GM10248 (cell line): ENCODE results near the gene ISYNA1.

ENCODE experiments used
- CTCF ChIA-PET: fragments of 300-600 bp; sonication (Branson Sonifier 250); formaldehyde crosslinking; extraction: SDS; loops from one replicate; lab custom pipeline; 2021; ENCODE audit warnings: antibody characterized with exemption; lab: Yijun Ruan, JAX
- POLR2A ChIA-PET: fragments of 350-650 bp; sonication (Branson Sonifier 250); formaldehyde crosslinking; extraction: SDS; loops from one replicate; lab custom pipeline; 2020; ENCODE audit warnings: antibody characterized with exemption; lab: Yijun Ruan, JAX
- DNase-seq: peaks from one replicate; pipeline ENCODE4 v3.0.0; 2012; ENCODE audit errors: extremely low spot score
- TF ChIP-seq, protein P1 (sequence below): IDR thresholded peaks from 2 replicates; pipeline ENCODE4 v1.5.1; 2012; ENCODE audit warnings: mild to moderate bottlenecking, low read depth; ENCODE audit errors: extremely low read depth, missing control alignments, control extremely low read depth

Gene ISYNA1

DNA sequence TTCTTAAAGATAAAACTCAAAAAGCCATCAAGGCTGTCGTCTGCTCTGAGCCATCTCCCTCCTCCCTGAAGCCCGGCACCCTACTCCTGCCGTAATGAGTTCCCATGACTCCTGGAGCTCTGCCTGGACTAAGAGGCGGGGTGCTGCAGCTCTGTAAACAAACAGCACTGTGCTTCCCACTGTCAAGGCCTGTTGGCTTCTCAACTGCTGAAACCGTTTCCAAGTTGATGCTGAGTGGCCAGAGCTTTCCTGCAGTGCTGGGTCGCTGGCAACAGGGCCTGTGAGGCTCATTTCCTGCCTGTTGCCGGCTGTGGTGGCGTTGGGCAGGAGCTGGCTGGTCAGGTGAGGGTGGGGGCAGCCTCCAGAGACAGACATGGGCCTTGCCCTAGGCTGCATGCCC lies 26.7 kb upstream of the ISYNA1 start:
- CTCF ChIA-PET = interaction anchor here (1.4 to 3.4 kb wide), 2 partner anchors 10 to 14 kb away, joined by 5 to 14 read pairs; no protein-coding TSS in a partner anchor
- POLR2A ChIA-PET = no interaction called here
- no peak for DNase-seq
- TF ChIP-seq, protein P1, sequence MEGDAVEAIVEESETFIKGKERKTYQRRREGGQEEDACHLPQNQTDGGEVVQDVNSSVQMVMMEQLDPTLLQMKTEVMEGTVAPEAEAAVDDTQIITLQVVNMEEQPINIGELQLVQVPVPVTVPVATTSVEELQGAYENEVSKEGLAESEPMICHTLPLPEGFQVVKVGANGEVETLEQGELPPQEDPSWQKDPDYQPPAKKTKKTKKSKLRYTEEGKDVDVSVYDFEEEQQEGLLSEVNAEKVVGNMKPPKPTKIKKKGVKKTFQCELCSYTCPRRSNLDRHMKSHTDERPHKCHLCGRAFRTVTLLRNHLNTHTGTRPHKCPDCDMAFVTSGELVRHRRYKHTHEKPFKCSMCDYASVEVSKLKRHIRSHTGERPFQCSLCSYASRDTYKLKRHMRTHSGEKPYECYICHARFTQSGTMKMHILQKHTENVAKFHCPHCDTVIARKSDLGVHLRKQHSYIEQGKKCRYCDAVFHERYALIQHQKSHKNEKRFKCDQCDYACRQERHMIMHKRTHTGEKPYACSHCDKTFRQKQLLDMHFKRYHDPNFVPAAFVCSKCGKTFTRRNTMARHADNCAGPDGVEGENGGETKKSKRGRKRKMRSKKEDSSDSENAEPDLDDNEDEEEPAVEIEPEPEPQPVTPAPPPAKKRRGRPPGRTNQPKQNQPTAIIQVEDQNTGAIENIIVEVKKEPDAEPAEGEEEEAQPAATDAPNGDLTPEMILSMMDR = no peak

DNA sequence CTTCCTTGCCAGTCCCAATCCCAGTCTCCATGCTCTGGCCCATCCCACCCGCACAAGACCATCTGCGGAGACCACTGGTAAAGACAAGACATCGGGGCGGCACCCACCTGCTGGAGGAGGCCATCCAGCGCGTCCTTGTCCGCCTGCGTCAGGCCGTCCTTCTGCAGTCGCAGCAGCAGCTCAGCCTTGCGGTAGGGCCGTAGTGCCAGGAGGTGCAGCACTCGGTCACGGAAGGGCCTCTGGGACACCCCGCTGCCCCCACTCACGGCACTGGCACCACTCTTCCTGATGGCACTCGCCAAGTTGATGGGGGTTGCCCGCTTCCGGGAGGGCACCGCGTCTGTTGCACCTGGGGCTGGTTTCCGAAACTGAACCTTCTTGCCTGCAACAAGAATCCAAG lies 23.5 kb upstream of the ISYNA1 start:
- ChIA-PET POLR2A (interaction anchor here (0.7 kb wide), 1 partner anchor 44 kb away, joined by 4 read pairs; no protein-coding TSS in a partner anchor), CTCF (interaction anchor here (0.6 to 3.8 kb wide), 27 partner anchors 10 to 358 kb away, joined by 3 to 59 read pairs (median 4); partner anchors contain the start of gene KXD1)
- TF ChIP-seq, protein P1 = no peak
- no peak for DNase-seq

DNA sequence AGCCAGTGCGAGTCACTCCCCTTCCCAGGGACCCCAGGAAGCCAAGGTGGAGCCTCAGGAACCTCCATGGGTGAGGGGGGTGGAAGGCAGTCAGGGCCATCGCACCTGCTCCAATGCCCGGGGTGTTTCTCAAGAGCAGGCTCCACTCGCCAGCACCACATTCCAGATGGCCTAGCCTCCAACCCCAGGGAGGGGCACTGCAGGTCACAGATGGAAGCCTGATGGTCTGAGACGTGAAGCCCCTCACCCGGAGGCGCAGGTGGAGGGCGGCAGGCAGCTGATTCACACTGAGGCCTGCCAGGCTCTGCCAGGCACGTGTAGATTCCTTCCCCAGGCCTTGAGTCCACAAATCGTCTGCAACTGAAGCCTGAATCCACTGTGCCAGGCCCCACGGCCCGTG lies 23.0 kb upstream of the ISYNA1 start:
- TF ChIP-seq, protein P1 = no peak
- ChIA-PET CTCF (interaction anchor here (0.8 to 3.8 kb wide), 16 partner anchors 9 to 242 kb away, joined by 3 to 59 read pairs (median 4); partner anchors contain the start of gene KXD1), POLR2A (no interaction called here)
- DNase-seq = no peak

DNA sequence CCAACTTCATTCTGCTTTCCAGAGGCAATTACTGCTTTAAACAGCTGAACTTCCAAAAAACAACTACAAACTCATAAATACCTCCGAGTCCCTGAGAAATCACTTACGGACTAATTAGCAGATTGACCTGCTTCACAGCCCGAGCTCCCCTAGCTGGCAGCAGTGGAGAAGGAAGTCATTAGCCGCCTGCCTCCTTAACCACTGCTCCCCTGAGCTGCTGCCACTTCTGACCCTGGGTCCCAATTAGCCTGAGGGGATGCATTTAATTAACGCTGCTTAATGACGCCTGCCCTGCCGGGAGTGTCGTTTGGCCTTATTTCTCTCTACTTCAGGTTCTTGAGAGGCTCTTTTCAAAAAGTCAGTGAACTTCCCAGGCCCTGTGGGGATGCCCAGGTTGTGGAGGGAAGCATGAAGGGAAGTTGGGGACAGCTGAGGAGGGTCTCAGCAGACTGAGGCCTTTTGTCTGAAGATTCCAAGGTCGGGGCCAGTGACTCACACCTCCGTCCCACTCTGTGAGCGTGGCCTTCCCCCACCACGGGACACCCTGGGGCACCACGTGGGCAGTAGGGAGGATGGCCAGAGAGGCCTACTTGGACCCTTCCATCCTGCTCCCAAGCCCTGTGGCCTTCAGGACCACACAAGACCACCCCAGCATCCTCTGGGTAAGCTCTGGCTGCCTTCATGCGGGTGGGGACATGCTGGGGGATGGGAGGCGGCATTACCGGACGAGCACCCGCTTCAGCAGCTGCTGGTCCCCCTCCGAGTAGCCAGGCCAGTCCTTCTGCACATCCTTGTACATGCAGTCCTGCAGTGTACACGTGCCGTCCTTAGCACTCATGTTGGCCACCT lies 19.8 kb upstream of the ISYNA1 start:
- ChIA-PET CTCF (interaction anchor here (1.0 to 1.7 kb wide), 4 partner anchors 9 to 97 kb away, joined by 3 to 15 read pairs (median 4); no protein-coding TSS in a partner anchor), POLR2A (no interaction called here)
- DNase-seq = no peak
- TF ChIP-seq, protein P1 = no peak

DNA sequence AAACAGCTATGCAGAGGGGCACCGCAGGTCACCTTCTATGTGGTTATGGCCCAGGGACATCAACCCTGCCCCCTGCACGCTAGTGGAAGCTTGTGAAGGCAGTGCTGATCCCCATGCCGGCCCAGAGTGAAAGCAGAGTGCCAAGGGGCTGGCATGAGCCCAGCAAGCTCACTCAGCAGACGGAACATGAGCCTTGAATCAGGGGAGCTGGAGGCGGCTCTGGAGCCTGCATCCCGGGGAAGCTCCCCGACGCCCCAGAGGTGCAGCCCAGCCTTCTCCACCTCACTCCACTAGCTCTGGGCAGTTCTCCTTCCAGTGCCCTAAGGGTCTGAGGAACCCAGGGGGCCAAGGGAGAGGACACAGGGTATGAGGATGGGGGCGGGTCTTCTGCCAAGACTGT lies 19.0 kb upstream of the ISYNA1 start:
- DNase-seq = no peak
- POLR2A ChIA-PET = no interaction called here
- CTCF ChIA-PET = interaction anchor here (1.0 to 1.7 kb wide), 3 partner anchors 10 to 21 kb away, joined by 3 to 15 read pairs (median 4); no protein-coding TSS in a partner anchor
- TF ChIP-seq, protein P1 = no peak

DNA sequence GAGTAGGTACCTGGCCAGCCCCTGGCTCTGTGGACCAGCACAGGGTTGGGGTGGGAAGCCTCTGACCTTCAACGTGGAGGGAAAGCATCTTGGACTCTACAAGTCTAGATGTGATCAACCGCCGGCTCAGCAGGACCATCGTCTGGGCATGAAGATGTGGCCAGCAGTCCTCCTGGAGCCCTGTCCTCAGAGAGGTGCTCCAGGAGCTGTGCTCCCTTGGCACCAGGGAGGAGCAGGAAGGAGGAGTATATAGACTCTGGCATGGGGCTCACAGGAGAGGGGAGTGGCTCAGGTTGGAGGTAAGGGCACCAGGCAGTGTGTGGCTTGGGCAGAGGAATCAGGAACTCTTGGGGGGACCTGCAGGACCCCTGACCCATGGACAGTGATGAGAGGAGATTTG lies 18.3 kb upstream of the ISYNA1 start:
- CTCF ChIA-PET = interaction anchor here (1.7 kb wide), 1 partner anchor 13 kb away, joined by 15 read pairs; no protein-coding TSS in a partner anchor
- TF ChIP-seq, protein P1 = no peak
- no peak for DNase-seq
- POLR2A ChIA-PET = no interaction called here
